ENCODE measurements around the gene TBC1D5. TPM values are rescaled to one million over a fixed set of nuclear protein-coding genes. Genes with fewer than 3 reads are reported as not detected.
"Not testable (repeated sequence)": the region's sequence is repeated elsewhere in the genome, so short reads cannot be mapped to it uniquely, and the experiment has no call there.

TBC1D5 gene
- total RNA-seq, 2 experiments from 2014 or later: 40.9 to 41.0 TPM

DNA sequence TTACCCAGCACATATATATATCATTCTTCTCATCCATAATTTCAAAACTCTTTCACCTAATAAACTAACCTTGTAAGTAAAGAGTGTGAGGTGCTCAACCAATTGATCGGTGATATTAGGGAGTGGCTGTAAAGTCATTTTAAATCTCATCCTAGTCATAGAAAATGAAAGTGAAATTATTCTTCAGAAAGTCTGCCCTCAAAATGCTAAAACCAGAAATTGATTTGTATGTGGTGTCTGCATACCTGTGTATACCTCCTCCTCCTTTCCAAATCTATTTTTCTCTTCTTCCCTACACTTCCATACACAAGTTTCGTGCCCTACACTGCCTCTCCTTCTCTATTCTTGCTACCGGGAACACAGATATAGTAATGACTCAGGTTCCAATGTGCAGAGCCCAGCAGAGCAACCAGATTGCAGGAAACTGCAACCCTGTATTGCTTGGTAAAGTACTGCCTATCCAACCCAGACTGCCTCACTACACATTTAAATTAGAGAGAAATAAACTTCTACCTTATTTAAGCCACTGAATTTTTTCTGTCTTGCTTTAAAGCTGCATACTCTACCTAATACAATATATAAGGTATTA is 7.4 kb upstream of the TBC1D5 start:
- ChIA-PET POLR2A (no interaction called here), CTCF (no interaction called here)

DNA sequence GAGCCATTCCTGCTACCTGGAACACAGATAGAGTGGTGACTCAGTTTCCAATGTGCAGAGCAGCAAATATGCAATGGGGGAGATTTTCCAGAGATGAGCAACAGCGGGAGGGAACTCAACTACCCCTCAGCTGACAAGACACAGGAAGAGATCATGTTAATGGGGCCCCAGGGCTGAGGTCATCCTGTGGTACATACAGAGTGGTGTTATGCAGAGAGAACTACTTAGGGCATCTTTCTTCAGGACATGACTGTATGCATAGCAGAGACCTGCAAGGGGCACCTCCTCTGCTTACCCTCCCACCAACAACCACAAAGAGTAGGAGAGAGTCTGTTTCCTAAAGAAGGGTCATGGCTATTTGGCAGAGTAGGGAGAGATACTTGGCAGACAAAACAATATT is 6.8 kb upstream of the TBC1D5 start:
- ChIA-PET POLR2A (no interaction called here), CTCF (no interaction called here)

DNA sequence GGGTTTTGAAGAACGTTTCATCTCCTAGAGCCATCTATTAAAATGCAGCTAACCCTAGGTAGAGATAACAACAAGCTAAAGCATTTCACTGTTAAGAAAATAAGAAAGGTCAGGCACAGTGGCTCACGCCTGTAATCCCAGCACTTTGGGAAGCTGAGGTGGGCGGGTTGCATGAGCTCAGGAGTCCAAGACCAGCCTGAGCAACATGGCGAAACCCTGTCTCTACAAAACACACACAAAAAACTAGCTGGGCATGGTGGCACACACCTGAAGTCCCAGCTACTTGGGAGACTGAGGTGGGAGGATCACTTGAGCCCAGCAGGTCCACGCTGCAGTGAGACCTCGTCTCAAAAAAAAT is 5.4 kb upstream of the TBC1D5 start:
- POLR2A ChIA-PET: no interaction called here

DNA sequence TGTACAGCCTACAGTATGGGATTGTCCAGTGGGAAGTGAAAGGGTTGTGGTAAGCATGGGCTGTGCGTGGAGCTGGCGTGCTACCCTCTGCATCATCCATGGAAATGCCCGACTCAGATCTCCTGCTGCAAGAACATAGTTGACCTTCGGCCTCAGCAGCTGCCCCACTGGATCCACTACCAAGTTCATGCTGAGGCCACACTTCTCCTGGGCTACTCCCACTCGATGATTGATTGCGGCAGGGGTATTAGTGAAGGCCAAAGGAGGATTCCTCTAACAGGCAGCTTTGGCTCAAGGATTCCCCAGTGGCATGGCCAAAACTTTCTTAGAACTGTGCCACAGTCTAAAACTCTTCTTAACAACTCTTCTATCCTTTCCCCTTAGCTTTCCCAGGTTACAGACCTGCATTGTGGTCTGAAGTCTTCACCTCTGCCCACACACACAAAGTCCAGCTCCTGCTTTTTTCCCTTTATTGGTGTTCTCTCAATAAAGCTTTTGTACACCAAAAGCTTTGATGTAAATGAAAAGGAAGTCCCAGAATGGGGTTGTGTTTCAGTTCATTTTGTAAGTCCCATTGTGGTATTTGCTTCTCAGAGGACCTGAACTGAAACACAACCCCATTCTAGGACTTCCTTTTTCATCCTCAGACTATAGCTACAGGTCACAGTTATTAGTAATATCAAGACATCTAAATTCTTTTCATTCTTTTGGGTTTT is 4.9 kb upstream of the TBC1D5 start:
- POLR2A ChIA-PET: no interaction called here

More for the DNA sequence above, 5.4 kb upstream of the TBC1D5 start:
- CTCF ChIA-PET: interaction anchor here (1.5 kb wide), 1 partner anchor 93 kb away, joined by 4 read pairs; no protein-coding TSS in a partner anchor

GRCh38 chr3:17745894-17746293 is 3.5 kb upstream of the TBC1D5 start:
- POLR2A ChIA-PET: no interaction called here
- CTCF ChIA-PET: no interaction called here

More for the DNA sequence above, 4.9 kb upstream of the TBC1D5 start:
- CTCF ChIA-PET: interaction anchor here (0.6 to 1.5 kb wide), 2 partner anchors 94 to 165 kb away, joined by 3 to 4 read pairs; no protein-coding TSS in a partner anchor

GRCh38 chr3:17745301-17745700 is 2.9 kb upstream of the TBC1D5 start:
- POLR2A ChIA-PET: no interaction called here

DNA sequence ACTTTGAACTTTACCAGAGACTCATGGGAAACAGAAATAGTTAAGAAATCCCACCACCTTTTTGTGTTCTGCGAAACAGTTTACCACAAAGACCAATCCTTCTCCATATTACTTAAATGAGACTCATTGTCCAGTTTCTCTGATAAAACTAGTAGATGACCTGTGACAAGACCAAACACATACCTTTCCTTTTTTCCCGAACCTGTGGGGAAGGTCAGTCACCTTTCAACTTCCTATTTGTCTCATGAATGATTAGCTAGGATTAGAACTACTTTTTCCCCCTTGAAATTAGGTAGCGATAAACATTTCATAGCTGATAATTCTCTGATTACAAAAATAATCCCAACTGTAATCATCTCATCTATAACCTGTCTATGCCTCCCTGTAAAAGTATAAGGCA is 2.3 kb upstream of the TBC1D5 start:
- POLR2A ChIA-PET: no interaction called here
- CTCF ChIA-PET: no interaction called here

More at GRCh38 chr3:17745301-17745700, 2.9 kb upstream of the TBC1D5 start:
- CTCF ChIA-PET: no interaction called here

DNA sequence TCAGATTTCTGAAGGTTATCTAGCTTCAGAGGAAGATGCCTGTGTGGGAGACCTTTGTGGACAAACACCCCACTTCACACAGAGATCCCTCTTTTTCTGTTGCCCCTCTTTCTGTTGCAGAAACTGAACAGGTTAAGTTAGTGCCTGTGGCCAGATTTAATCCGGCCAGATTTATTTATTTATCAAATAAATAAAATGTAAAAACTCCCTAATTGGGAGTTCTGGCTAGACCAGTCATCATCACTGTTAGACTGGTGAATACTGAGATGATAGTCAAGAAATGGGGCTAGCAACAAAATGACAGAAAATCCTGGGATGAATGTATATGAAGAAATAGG is 1.2 kb upstream of the TBC1D5 start:
- ChIA-PET CTCF (interaction anchor here (1.0 kb wide), 1 partner anchor 11 kb away, joined by 3 read pairs; no protein-coding TSS in a partner anchor), POLR2A (interaction anchor here (1.3 kb wide), 1 partner anchor 31 kb away, joined by 9 read pairs; no protein-coding TSS in a partner anchor)

DNA sequence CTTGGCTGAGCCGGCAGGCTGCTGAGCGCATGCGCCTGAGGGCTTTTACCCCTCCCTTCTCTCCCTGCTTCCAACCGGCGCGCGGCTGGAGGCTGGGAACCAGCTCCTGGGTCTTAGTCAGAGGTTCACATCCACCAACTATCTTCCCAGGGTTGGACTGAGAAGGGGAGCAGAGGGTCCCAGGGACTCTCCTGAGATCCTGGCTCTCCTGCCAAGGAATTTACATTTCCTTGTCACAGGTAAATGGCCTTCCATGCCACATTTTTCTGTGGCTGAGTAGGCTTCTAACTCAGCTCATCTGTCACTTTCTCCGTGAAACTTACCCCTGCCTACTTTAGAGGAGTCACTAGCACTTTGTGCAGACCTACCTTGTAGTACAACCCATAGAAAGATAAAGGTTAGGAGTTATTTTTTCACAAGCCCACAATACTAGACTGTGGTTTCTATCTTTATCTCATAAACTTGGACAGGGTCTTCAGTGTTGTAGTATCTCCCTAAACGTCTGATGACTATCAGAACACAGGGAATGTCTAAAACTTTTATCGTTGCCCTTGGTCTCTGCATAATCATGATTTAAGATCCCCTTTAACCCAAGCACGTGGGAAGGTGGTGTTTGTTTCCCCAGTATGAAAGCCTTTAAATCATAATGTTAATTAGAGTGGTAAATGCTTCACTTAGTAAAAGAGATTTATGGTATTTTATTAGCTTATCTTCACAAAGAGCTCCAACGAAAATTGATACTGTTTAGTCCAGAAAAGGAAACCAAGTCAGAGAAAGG is 638 bp upstream of the TBC1D5 start:
- POLR2A ChIA-PET: interaction anchor here (0.8 to 1.3 kb wide), 2 partner anchors 32 to 270 kb away, joined by 3 to 9 read pairs; no protein-coding TSS in a partner anchor

GRCh38 chr3:17741621-17742101 is 770 bp downstream of the TBC1D5 start:
- CTCF ChIA-PET: interaction anchor here (0.7 to 1.0 kb wide), 2 partner anchors 97 to 377 kb away, joined by 3 read pairs; no protein-coding TSS in a partner anchor
- POLR2A ChIA-PET: no interaction called here

More for the DNA sequence above, 638 bp upstream of the TBC1D5 start:
- CTCF ChIA-PET: interaction anchor here (0.5 to 1.0 kb wide), 5 partner anchors 12 to 556 kb away, joined by 3 to 5 read pairs (median 3); no protein-coding TSS in a partner anchor

GRCh38 chr3:17740721-17741141 is 1.7 kb downstream of the TBC1D5 start:
- ChIA-PET CTCF (no interaction called here), POLR2A (no interaction called here)

- CTCF ChIA-PET: no interaction called here
- POLR2A ChIA-PET: no interaction called here
Observed at GRCh38 chr3:17738921-17739320, 3.5 kb downstream of the TBC1D5 start.

DNA sequence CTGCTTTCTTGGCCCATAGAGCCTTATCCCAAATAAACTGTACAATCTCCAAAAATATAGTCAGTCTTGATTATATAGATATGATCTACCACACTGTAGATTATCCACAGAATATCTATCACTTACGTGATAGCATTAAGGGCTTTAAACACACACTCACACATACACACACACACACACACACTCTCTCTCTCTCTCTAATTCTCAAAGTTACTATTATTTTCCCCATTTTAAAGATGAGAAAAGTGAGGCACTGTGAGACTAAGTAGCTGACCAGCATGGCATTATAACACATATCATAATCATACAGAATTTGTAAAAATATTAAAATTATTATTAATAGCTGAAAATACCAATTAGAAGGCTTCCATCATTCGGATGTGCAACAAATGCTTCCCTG is 4.2 kb downstream of the TBC1D5 start:
- POLR2A ChIA-PET: no interaction called here
- CTCF ChIA-PET: no interaction called here

GRCh38 chr3:17737591-17737990 is 4.8 kb downstream of the TBC1D5 start:
- POLR2A ChIA-PET: no interaction called here
- CTCF ChIA-PET: no interaction called here

- POLR2A ChIA-PET, CTCF ChIA-PET: not testable (repeated sequence)
Observed at GRCh38 chr3:17735362-17735761, 7.1 kb downstream of the TBC1D5 start.

DNA sequence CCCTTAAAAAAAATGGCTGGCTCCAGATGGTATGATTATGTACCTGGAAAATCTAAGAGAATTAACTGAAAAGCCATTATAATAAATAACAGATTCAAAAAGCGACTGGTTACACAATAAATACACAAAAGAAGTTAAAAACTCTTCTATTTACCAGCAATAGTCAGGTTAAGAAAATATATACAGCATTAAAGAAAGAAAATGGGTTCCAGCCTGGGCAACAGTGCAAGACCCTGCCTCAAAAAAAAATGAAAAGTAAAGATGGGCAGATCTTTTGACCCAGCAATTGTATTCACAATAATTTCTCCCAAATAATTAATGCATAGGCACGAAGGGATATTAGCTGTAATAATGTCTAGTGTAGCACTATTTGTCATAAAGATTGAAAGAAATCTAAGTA is 8.7 kb downstream of the TBC1D5 start:
- ChIA-PET CTCF (no interaction called here), POLR2A (no interaction called here)

- POLR2A ChIA-PET: no interaction called here
- CTCF ChIA-PET: no interaction called here
Observed at GRCh38 chr3:17733215-17733614, 9.2 kb downstream of the TBC1D5 start.

- POLR2A ChIA-PET: no interaction called here
- CTCF ChIA-PET: no interaction called here
Observed at GRCh38 chr3:17730318-17730967, 12.0 kb downstream of the TBC1D5 start.

- ChIA-PET CTCF (no interaction called here), POLR2A (no interaction called here)
Observed at GRCh38 chr3:17726313-17726712, 16.1 kb downstream of the TBC1D5 start.

DNA sequence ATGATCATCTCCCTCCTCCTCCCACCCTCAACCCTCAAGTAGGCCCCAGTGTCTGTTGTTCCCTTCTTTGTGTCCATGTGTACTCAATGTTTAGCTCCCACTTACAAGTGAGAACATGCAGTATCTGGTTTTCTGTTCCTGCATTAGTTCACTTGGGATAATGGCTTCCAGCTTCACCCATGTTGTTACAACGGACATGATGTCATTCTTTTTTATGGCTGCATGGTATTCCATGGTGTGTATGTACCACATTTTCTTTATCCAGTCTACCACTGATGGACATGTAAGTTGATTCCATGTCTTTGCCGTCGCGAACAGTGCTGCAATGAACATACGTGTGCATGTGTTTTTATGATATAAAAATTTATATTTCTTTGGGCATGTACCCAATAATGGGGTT is 16.6 kb downstream of the TBC1D5 start:
- CTCF ChIA-PET: not testable (repeated sequence)

More for the DNA sequence above, 16.6 kb downstream of the TBC1D5 start:
- POLR2A ChIA-PET: not testable (repeated sequence)

Data from activated CD8-positive, alpha-beta memory T cell treated with anti-CD3 and anti-CD28 coated beads for 36 hours (primary cell).